Mucosa of descending colon (tissue), 3 donors: ENCODE results near the gene FYN. TPM values are rescaled to one million over a fixed set of nuclear protein-coding genes. Genes with fewer than 3 reads are reported as not detected.

Experiments used
- ATAC-seq: fragments of 200-7000 bp; cut with Tn5 transposase; one replicate; pipeline ENCODE4 v1.9.1; 2020; ENCODE audit warnings: mild to moderate bottlenecking, moderate library complexity
- DNase-seq, 3 donors: peaks; one replicate each; pipeline ENCODE4 v3.0.0-alpha.2; 2020
- H3K36me3 ChIP-seq: fragments of 200-600 bp; one replicate; pipeline ENCODE4 v1.8.0; 2021; ENCODE audit warnings: low read depth, mild to moderate bottlenecking
- H3K4me1 ChIP-seq: fragments of 200-600 bp; one replicate; pipeline ENCODE4 v1.8.0; 2021; ENCODE audit warnings: low read depth, mild to moderate bottlenecking
- H3K4me3 ChIP-seq: fragments of 200-600 bp; one replicate; pipeline ENCODE4 v1.8.0; 2021; ENCODE audit warnings: mild to moderate bottlenecking
- H3K9me3 ChIP-seq: fragments of 200-600 bp; one replicate; pipeline ENCODE4 v1.8.0; 2021; ENCODE audit warnings: mild to moderate bottlenecking
- CTCF ChIP-seq: fragments of 200-600 bp; IDR thresholded peaks from one replicate; pipeline ENCODE4 v1.8.0; 2022; ENCODE audit warnings: antibody characterized with exemption, mild to moderate bottlenecking
- intact Hi-C, 2 donors: fragments of 100-400 bp; cut with DNase I in 1 of 2; cut with micrococcal nuclease in 1 of 2; formaldehyde crosslinking; loops; one replicate each; pipeline versions ENCODE4 v1.11.0 to v1.11.1; 2022; cut with DNase I, micrococcal nuclease
- total RNA-seq, 3 donors: library from RNA; stranded (reverse); fragmentation: NEBNext Ultra II Directional in 2 of 3; extraction: Animal tissue kit (Norgen Biotek cat#: 25700) in 2 of 3; gene quantifications; one replicate each; pipeline versions ENCODE4 v1.2.1 to v1.2.4, GENCODE V29; 2021 to 2023
- donor health status: DM: no; HTN: no; CAD: no; lungs with moderate emphysema.
- donor health status: DM: no; HTN: no; CAD: no.
- donor health status: DM: no; HTN: yes; CAD: no.

FYN gene
- total RNA-seq, 3 donors from 2014 or later, result 15.0 to 63.0 (median 24.8) TPM

- no peak for TF ChIP-seq CTCF
- no peaks in the 10 kb centered on the region for H3K9me3 ChIP-seq
- DNase-seq (no peak), ATAC-seq (no peak)
- H3K4me3 ChIP-seq, result no peak overlapping the region
- H3K36me3 ChIP-seq, result no peaks in the 10 kb centered on the region
- H3K4me1 ChIP-seq, result peaks cover 19% of the 10 kb centered on the region
- intact Hi-C loops, result no loop called here
These were observed 199.3 kb downstream of the FYN start for GRCh38 chr6:111673937-111674336.

DNA sequence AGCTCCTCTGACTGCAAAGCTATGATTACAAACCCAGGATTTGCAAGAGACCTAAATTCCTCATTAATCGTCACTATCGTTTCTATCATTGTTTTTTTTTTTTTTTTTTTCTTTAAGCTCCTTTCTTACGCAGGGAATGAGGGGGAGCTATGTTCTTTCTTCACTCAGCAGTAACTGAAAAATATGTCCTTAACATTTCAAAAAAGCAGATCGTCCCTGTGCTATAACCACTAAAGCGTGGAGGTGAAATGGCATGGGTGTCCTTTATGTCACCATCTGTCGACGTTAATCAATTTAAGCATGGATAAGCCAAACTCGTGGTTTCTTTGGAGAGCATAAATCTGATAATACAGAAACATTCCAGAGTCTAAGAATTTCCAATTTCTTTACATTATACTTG lies 199.7 kb downstream of the FYN start:
- H3K4me3 ChIP-seq, result no peak overlapping the region
- H3K9me3 ChIP-seq, result no peaks in the 10 kb centered on the region
- intact Hi-C loops, result no loop called here
- peaks cover 19% of the 10 kb centered on the region for H3K4me1 ChIP-seq
- TF ChIP-seq CTCF, result no peak
- DNase-seq (no peak), ATAC-seq (no peak)
- H3K36me3 ChIP-seq, result no peaks in the 10 kb centered on the region

DNA sequence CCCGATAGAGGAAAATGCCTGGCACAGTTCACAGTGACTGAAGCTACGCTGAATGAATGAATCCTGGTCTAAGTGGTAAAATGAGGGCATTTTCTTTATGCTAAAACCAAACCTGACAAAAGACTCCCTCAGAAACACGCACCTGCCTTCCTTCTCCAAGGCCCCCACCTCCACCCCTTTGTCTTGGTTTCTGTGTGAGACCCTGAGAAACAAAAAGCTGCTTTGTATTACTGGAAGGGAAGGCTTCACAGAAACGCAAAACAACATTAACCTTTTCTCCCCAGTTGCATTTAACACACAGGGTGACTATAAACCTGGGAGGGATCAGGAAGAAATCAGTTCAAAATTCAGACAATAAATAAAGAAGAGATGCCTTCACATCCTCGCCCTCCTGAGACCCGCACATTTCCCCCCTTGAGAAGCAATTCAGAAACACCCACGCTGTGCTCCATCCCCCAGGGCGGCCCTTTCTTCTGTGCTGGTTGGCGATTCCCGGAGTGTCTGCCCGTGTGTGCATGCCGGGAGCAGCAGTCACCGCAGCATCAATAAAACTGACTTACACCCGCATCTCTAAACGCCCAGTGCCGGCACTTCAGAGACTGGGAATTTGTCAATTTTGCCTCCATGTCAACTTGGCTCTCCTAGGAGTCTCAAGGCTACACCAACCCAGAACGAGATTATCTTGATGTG lies 200.3 kb downstream of the FYN start:
- ATAC-seq (peak; percentile 20), DNase-seq (no peak)
- intact Hi-C loops, result no loop called here
- no peaks in the 10 kb centered on the region for H3K36me3 ChIP-seq
- H3K4me1 ChIP-seq, result peaks cover 19% of the 10 kb centered on the region
- TF ChIP-seq CTCF, result no peak
- no peak overlapping the region for H3K4me3 ChIP-seq
- H3K9me3 ChIP-seq, result no peaks in the 10 kb centered on the region

DNA sequence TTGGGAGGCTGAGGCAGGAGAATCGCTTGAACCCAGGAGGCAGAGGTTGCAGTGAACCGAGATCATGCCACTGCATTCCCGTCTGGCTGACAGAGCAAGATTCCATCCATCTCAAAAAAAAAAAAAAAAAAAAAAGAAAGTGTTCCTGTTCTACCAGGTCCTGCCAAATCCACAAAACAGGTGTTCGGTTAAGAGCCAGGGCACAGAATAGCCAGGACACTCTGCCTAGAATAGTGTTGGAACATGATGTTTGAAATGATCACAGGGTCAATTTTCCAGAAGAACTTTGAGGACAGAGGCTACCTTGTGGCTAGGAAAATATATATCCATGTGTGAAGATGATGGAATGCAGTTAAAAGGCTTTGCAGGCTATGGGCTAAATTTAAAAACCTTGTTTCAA lies 203.9 kb downstream of the FYN start:
- peaks cover 4% of the 10 kb centered on the region for H3K4me1 ChIP-seq
- DNase-seq (no peak), ATAC-seq (no peak)
- no peaks in the 10 kb centered on the region for H3K36me3 ChIP-seq
- no peak overlapping the region for H3K4me3 ChIP-seq
- intact Hi-C loops, result loop anchor here in 1 of 2 donors (10.0 kb wide), 1 partner anchor 65 kb away; the partner anchor contains the start of gene TRAF3IP2
- no peak for TF ChIP-seq CTCF
- H3K9me3 ChIP-seq, result no peaks in the 10 kb centered on the region

DNA sequence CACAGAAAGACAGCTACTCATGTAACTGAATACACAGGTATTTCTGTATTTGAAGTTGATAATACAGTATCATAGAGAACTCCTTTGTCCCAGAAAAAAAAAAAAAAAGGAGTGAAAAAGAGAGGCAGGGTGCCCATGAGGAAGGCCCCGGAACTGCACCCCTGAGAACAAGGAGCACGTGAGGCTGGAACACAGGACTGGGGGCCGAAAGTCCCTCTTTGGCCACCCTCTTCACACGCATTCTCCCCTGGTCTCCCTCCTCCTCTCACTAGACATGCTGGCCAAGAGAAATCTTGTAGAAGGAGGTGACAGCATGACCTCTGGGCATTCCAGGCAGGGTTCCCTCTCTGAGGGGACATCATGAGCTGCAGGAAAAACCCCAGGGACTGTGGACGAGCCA lies 204.8 kb downstream of the FYN start:
- DNase-seq (no peak), ATAC-seq (no peak)
- H3K9me3 ChIP-seq, result no peaks in the 10 kb centered on the region
- intact Hi-C loops, result loop anchor here in 1 of 2 donors (10.0 kb wide), 1 partner anchor 64 kb away; the partner anchor contains the start of gene TRAF3IP2
- no peak for TF ChIP-seq CTCF
- H3K36me3 ChIP-seq, result no peaks in the 10 kb centered on the region
- no peak overlapping the region for H3K4me3 ChIP-seq
- peaks cover 4% of the 10 kb centered on the region for H3K4me1 ChIP-seq
